ENCODE results near the gene ULK4.

DNA sequence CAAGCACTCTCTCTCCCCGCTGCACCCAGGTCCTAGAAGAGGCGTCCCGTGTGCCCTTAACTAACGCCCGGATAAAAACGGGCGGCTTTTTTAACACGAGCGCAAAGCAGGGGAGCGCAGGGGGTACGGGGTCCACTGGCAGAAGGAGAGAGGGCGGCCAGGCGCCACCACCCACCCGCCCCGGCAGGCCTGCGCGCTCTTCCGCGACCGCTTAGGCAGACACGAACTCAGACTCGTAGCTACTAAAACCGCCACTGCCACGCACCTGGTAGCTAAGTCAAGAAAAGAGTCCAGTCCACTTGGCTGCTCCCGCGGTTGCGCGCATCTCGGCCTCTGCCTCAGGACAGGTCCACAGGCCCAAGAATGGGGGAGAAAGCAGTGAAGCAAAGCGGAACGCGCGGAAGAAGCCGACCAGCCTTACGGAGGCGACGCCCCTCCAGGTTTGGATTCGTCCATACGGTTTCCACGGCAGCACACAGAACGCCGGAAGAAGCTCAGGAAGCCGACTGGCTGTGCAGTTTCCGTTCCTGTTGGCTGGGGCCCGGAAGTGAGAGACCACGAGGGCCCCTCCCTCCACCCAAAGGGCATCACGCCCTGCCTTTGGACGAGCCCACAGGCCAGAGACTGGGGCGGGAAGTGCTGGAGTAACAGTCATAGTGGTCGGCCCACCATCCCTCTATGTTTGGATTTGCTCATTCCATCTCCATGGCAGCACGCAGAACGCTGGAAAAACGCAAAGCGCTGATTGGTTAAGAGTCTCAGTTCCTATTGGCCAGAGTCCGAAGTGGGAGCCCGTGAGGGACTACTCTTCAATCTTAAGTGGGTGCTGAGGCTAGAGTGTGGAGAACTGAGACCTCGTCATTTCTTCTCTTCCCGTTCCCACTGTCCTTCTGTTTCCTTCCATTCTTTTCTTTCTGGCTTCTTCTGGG lies at the start of gene ULK4:
- TF ChIP-seq, protein P1, sequence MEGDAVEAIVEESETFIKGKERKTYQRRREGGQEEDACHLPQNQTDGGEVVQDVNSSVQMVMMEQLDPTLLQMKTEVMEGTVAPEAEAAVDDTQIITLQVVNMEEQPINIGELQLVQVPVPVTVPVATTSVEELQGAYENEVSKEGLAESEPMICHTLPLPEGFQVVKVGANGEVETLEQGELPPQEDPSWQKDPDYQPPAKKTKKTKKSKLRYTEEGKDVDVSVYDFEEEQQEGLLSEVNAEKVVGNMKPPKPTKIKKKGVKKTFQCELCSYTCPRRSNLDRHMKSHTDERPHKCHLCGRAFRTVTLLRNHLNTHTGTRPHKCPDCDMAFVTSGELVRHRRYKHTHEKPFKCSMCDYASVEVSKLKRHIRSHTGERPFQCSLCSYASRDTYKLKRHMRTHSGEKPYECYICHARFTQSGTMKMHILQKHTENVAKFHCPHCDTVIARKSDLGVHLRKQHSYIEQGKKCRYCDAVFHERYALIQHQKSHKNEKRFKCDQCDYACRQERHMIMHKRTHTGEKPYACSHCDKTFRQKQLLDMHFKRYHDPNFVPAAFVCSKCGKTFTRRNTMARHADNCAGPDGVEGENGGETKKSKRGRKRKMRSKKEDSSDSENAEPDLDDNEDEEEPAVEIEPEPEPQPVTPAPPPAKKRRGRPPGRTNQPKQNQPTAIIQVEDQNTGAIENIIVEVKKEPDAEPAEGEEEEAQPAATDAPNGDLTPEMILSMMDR (IDR thresholded peaks at IDR 0.05; ENCODE audit: insufficient read depth, low read length): no peak
- TF ChIP-seq POLR2AphosphoS5 (IDR thresholded peaks at IDR 0.05; ENCODE audit: low read depth) (peak; percentile 46), REST (IDR thresholded peaks at IDR 0.05; ENCODE audit: insufficient replicate concordance, low read depth) (no peak)
